Measurements from ENCODE around the gene S1PR3.

Gene S1PR3

GRCh38 chr9:88993871-88994460, 2.7 kb downstream of the S1PR3 start:
- Mint-ChIP-seq H3K27ac (no peak overlapping the region), H3K4me3 (no peak overlapping the region), H3K27me3 (peaks cover 59% of the 10 kb centered on the region), H3K9me3 (no peaks in the 10 kb centered on the region), H3K4me1 (ENCODE audit: low read depth) (peaks cover 19% of the 10 kb centered on the region), H3K36me3 (ENCODE audit: low read depth) (no peaks in the 10 kb centered on the region)
- no peak for DNase-seq

GRCh38 chr9:88994469-88995199, 3.4 kb downstream of the S1PR3 start:
- Mint-ChIP-seq H3K4me1 (ENCODE audit: low read depth) (peaks cover 13% of the 10 kb centered on the region), H3K36me3 (ENCODE audit: low read depth) (no peaks in the 10 kb centered on the region), H3K9me3 (no peaks in the 10 kb centered on the region), H3K4me3 (no peak overlapping the region), H3K27ac (no peak overlapping the region), H3K27me3 (peaks cover 57% of the 10 kb centered on the region)
- DNase-seq, result no peak

GRCh38 chr9:88995200-88995577, 3.9 kb downstream of the S1PR3 start:
- H3K4me1 Mint-ChIP-seq (ENCODE audit: low read depth), result peaks cover 10% of the 10 kb centered on the region
- no peak for DNase-seq
- H3K27me3 Mint-ChIP-seq, result peaks cover 54% of the 10 kb centered on the region
- H3K4me3 Mint-ChIP-seq, result no peak overlapping the region
- H3K36me3 Mint-ChIP-seq (ENCODE audit: low read depth), result no peaks in the 10 kb centered on the region
- no peaks in the 10 kb centered on the region for H3K9me3 Mint-ChIP-seq
- no peak overlapping the region for H3K27ac Mint-ChIP-seq

GRCh38 chr9:88995627-88996026, 4.4 kb downstream of the S1PR3 start:
- Mint-ChIP-seq H3K4me3 (no peak overlapping the region), H3K27me3 (peaks cover 52% of the 10 kb centered on the region), H3K27ac (no peak overlapping the region), H3K36me3 (ENCODE audit: low read depth) (no peaks in the 10 kb centered on the region), H3K9me3 (no peaks in the 10 kb centered on the region), H3K4me1 (ENCODE audit: low read depth) (peaks cover 8% of the 10 kb centered on the region)
- no peak for DNase-seq

- DNase-seq, result no peak
- Mint-ChIP-seq H3K4me1 (ENCODE audit: low read depth) (peaks cover 11% of the 10 kb centered on the region), H3K27me3 (peaks cover 54% of the 10 kb centered on the region), H3K9me3 (no peaks in the 10 kb centered on the region), H3K36me3 (ENCODE audit: low read depth) (no peaks in the 10 kb centered on the region), H3K27ac (no peak overlapping the region), H3K4me3 (no peak overlapping the region)
Observed at GRCh38 chr9:88996046-88996920, 5.0 kb downstream of the S1PR3 start.

GRCh38 chr9:88996921-88997235, 5.6 kb downstream of the S1PR3 start:
- no peak for DNase-seq
- Mint-ChIP-seq H3K36me3 (ENCODE audit: low read depth) (no peaks in the 10 kb centered on the region), H3K9me3 (no peaks in the 10 kb centered on the region), H3K27ac (no peak overlapping the region), H3K27me3 (peaks cover 58% of the 10 kb centered on the region), H3K4me3 (no peak overlapping the region), H3K4me1 (ENCODE audit: low read depth) (peaks cover 9% of the 10 kb centered on the region)

GRCh38 chr9:88997646-88998045, 6.4 kb downstream of the S1PR3 start:
- H3K27ac Mint-ChIP-seq, result no peak overlapping the region
- H3K36me3 Mint-ChIP-seq (ENCODE audit: low read depth), result no peaks in the 10 kb centered on the region
- no peaks in the 10 kb centered on the region for H3K9me3 Mint-ChIP-seq
- H3K4me3 Mint-ChIP-seq, result no peak overlapping the region
- no peak for DNase-seq
- H3K4me1 Mint-ChIP-seq (ENCODE audit: low read depth), result peaks cover 6% of the 10 kb centered on the region
- H3K27me3 Mint-ChIP-seq, result peaks cover 58% of the 10 kb centered on the region

GRCh38 chr9:88998503-88998902, 7.2 kb downstream of the S1PR3 start:
- no peak for DNase-seq
- Mint-ChIP-seq H3K4me1 (ENCODE audit: low read depth) (peaks cover 6% of the 10 kb centered on the region), H3K27me3 (peaks cover 59% of the 10 kb centered on the region), H3K27ac (no peak overlapping the region), H3K36me3 (ENCODE audit: low read depth) (no peaks in the 10 kb centered on the region), H3K9me3 (no peaks in the 10 kb centered on the region), H3K4me3 (no peak overlapping the region)

GRCh38 chr9:88998911-88999310, 7.6 kb downstream of the S1PR3 start:
- no peak overlapping the region for H3K27ac Mint-ChIP-seq
- H3K9me3 Mint-ChIP-seq, result no peaks in the 10 kb centered on the region
- peaks cover 6% of the 10 kb centered on the region for H3K4me1 Mint-ChIP-seq (ENCODE audit: low read depth)
- peaks cover 58% of the 10 kb centered on the region for H3K27me3 Mint-ChIP-seq
- H3K4me3 Mint-ChIP-seq, result no peak overlapping the region
- no peaks in the 10 kb centered on the region for H3K36me3 Mint-ChIP-seq (ENCODE audit: low read depth)
- DNase-seq, result no peak

- DNase-seq, result no peak
- no peaks in the 10 kb centered on the region for H3K36me3 Mint-ChIP-seq (ENCODE audit: low read depth)
- H3K9me3 Mint-ChIP-seq, result no peaks in the 10 kb centered on the region
- peaks cover 6% of the 10 kb centered on the region for H3K4me1 Mint-ChIP-seq (ENCODE audit: low read depth)
- H3K27me3 Mint-ChIP-seq, result peaks cover 45% of the 10 kb centered on the region
- no peak overlapping the region for H3K4me3 Mint-ChIP-seq
- no peak overlapping the region for H3K27ac Mint-ChIP-seq
Observed at GRCh38 chr9:89000371-89000781, 9.1 kb downstream of the S1PR3 start.

- no peaks in the 10 kb centered on the region for H3K9me3 Mint-ChIP-seq
Observed at GRCh38 chr9:89000973-89001916, 10.0 kb downstream of the S1PR3 start.

GRCh38 chr9:89001917-89002540, 10.8 kb downstream of the S1PR3 start:
- no peaks in the 10 kb centered on the region for H3K36me3 Mint-ChIP-seq (ENCODE audit: low read depth)
- no peaks in the 10 kb centered on the region for H3K9me3 Mint-ChIP-seq
- H3K27ac Mint-ChIP-seq, result no peak overlapping the region
- no peak overlapping the region for H3K4me3 Mint-ChIP-seq
- no peak for DNase-seq
- H3K4me1 Mint-ChIP-seq (ENCODE audit: low read depth), result peaks cover 6% of the 10 kb centered on the region
- peaks cover 40% of the 10 kb centered on the region for H3K27me3 Mint-ChIP-seq

More at GRCh38 chr9:89000973-89001916, 10.0 kb downstream of the S1PR3 start:
- peaks cover 39% of the 10 kb centered on the region for H3K27me3 Mint-ChIP-seq
- H3K27ac Mint-ChIP-seq, result no peak overlapping the region
- peaks cover 6% of the 10 kb centered on the region for H3K4me1 Mint-ChIP-seq (ENCODE audit: low read depth)
- H3K36me3 Mint-ChIP-seq (ENCODE audit: low read depth), result no peaks in the 10 kb centered on the region
- peak; percentile 84 for DNase-seq
- H3K4me3 Mint-ChIP-seq, result no peak overlapping the region

- H3K36me3 Mint-ChIP-seq (ENCODE audit: low read depth), result no peaks in the 10 kb centered on the region
- H3K27ac Mint-ChIP-seq, result no peak overlapping the region
- H3K4me1 Mint-ChIP-seq (ENCODE audit: low read depth), result peaks cover 6% of the 10 kb centered on the region
- H3K27me3 Mint-ChIP-seq, result peaks cover 40% of the 10 kb centered on the region
- DNase-seq, result no peak
- H3K9me3 Mint-ChIP-seq, result no peaks in the 10 kb centered on the region
- no peak overlapping the region for H3K4me3 Mint-ChIP-seq
Observed at GRCh38 chr9:89002987-89003386, 11.7 kb downstream of the S1PR3 start.

- Mint-ChIP-seq H3K27me3 (peaks cover 37% of the 10 kb centered on the region), H3K36me3 (ENCODE audit: low read depth) (no peaks in the 10 kb centered on the region), H3K4me1 (ENCODE audit: low read depth) (peaks cover 6% of the 10 kb centered on the region), H3K4me3 (no peak overlapping the region), H3K9me3 (no peaks in the 10 kb centered on the region), H3K27ac (no peak overlapping the region)
- no peak for DNase-seq
Observed at GRCh38 chr9:89005323-89005722, 14.1 kb downstream of the S1PR3 start.
